ENCODE data around the gene BIN2.

GRCh38 chr12:51240971-51241370 lies 83.0 kb downstream of the BIN2 start:
- TF ChIP-seq, protein P1, sequence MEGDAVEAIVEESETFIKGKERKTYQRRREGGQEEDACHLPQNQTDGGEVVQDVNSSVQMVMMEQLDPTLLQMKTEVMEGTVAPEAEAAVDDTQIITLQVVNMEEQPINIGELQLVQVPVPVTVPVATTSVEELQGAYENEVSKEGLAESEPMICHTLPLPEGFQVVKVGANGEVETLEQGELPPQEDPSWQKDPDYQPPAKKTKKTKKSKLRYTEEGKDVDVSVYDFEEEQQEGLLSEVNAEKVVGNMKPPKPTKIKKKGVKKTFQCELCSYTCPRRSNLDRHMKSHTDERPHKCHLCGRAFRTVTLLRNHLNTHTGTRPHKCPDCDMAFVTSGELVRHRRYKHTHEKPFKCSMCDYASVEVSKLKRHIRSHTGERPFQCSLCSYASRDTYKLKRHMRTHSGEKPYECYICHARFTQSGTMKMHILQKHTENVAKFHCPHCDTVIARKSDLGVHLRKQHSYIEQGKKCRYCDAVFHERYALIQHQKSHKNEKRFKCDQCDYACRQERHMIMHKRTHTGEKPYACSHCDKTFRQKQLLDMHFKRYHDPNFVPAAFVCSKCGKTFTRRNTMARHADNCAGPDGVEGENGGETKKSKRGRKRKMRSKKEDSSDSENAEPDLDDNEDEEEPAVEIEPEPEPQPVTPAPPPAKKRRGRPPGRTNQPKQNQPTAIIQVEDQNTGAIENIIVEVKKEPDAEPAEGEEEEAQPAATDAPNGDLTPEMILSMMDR (conservative IDR thresholded peaks at IDR 0.05) = no peak
- no peak for TF ChIP-seq EZH2 (IDR thresholded peaks at IDR 0.05; ENCODE audit: low read depth)

Data from PC-9 (cell line).